Hematopoietic multipotent progenitor cell treated with erythropoietin and hydrocortisone succinate and interleukin-3 and kit ligand, for 17 days (in vitro differentiated cells): ENCODE measurements around the gene NEB.

Experiments used
- DNase-seq: peaks from one replicate; pipeline ENCODE4 v3.0.0-alpha.2; 2015; ENCODE audit warnings: low spot score

The NEB gene

DNA sequence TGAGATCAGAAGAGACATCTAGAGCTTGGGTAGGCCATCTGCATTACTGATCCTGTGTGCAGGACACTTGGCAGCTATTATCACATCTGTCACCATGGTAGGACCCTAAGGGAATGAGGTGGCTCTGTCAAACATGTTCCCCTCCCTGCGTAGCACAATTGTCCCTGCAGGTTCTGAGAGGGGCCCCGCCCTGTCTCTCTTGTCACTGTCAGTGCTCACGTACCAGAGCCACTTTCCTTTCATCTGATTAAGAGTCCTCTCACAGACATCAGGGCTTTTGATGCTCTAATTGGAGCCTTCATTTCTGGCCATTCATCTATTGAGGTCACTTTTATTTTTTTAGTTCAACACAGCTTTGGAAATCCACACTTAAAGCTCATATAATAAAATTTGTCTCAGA lies 38.5 kb downstream of the NEB start:
- no peak for DNase-seq

DNA sequence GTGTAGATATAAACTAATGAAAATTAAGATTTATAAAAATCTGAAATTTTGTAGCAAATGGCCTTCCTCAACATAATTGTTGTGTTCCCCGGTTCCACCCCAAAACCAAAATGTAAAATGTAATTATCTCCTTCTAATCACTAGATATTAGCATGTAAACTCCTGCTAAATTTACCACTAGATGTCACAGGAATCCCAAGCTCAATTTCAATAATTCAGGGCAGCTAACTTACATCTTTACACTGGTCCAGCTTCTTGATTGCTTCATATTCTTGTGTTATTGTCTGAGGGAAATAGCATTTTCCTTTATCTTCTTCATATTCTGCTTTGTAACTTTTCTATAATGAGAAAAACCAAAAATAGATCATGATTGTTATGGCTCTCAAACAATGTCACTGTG lies 42.6 kb downstream of the NEB start:
- DNase-seq = no peak

DNA sequence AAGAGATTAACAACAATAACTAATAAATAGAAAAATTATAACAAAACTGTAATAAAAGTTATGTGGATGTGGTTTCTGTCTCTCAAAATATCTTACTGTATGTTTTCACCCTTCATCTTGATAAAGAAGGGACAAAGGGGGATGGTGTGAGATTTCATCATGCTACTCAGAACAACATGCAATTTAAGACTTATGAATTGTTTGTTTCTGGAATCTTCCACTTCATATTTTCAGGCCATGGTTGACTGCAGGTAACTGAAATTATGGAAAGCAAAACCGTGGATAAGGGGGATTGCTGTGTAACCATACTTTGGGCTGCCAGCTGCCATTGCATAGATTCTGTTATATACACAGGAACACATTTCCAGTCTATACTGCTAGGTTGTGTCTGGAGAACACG lies 45.6 kb downstream of the NEB start:
- DNase-seq = no peak

DNA sequence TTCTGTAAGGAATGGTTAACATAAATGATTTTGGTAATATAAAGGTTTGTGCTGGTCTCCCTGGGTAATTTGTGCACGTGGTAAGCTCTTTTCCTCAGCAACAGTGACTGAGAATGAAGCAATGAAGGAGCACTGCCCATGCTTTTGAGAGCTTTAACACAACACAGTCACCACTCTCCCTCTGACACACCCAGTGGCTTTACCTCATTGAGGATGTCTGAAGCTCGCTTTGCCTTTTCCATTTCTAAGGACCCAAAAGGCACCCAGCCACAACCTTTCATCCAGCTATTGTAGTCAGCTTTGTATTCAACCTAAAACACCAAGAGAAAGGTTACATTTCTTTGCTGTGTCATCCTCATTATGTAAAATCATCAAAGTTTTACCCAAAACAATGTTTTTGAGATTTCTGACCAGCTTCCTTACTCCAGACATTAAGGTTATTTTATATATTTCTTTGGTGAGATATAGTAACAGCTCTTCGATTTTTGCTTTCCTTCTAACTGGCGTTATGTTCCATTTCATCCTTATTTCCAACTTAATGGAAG lies 51.7 kb downstream of the NEB start:
- no peak for DNase-seq

DNA sequence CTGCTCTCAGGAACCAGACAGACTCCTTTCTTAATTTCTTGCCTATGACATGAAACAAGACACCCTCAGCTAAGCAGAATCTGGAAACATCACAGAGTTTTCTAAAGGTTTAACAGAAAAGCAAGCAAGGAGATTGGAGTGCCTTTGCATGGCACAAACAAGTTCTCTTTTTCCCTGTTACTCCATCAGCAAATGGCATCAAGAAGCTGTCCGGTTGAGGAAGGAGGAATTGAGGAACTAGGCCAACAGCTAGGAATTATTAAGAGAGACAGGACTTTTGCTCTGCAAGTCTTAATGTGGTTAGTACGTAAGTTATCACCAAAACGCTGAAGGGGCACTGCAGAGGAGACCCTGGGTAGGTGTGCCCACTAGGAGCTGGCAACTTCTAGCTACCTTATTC lies 53.2 kb downstream of the NEB start:
- DNase-seq = no peak

DNA sequence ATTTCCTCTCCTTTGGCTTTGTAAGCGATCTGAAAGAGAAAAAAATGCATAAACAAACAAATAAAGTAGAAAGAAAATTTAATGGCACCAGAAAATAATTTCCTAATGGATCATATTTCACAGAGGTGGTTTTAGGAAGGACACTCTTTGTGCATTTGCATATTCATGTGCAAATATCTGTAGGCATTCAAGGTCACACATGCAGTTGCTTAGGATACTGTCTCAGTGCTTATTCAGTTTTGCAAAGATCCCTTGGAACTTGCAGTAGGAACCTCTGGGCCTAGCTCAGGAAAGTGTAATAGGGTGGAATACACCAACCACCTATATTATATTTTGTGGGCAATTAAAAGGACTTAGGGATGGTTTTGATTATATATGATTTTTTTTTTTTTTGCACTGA lies 54.3 kb downstream of the NEB start:
- no peak for DNase-seq

DNA sequence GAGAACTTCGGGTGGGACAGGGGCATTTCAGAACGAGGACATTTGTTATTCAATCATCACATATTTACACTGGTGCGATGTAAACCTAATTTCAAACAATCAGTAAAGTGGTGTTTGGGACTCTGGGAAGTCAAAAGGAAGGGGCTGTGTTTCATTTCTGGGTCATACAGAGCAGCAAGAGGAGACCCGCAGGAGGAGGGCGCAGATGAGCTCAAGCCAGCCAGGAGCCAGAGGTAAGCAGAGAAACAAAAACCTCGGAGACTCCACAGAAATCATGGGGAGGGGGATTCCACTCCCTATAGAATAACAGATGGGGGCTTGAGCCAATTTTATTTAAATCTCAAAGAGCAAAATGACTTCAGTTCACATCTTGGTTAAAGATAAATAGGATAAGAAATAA lies 55.4 kb downstream of the NEB start:
- DNase-seq = no peak

DNA sequence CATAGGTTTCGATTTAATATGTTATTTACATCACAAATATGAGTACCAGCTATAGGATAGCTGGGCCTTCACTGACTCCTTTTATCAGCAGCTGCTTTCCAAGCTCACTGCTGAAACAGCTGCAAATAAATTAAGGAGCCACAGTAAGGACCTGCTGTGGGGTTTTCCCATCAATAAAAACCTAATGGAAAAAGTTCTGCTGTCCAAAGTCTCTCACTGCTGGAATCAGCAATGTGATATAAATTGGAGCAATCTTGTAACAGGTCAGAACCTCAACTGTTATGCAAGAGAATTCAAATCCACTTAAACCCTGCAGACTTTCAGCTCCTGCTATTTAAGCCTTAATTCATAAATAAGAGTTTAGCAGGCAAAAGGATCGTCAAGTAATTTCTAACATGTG lies 61.3 kb downstream of the NEB start:
- no peak for DNase-seq

DNA sequence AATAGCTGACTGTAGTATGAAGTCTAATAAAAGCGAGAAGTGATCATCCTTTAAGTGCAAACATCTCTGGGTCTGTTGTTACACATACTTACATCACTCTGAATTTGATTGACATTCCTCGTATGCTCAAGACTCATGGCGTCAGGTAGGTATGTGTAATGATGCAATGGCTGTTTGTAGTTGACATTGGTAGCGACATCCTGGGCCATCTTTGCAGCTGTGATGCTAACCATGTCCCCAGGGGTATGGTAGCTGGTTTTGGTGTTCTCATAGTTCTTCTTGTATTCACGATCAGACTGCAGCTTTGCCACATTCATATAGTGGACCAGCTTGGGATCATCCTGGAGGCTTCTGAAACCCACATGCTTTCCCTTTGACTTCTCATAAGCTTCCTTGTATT lies 62.0 kb downstream of the NEB start:
- no peak for DNase-seq

DNA sequence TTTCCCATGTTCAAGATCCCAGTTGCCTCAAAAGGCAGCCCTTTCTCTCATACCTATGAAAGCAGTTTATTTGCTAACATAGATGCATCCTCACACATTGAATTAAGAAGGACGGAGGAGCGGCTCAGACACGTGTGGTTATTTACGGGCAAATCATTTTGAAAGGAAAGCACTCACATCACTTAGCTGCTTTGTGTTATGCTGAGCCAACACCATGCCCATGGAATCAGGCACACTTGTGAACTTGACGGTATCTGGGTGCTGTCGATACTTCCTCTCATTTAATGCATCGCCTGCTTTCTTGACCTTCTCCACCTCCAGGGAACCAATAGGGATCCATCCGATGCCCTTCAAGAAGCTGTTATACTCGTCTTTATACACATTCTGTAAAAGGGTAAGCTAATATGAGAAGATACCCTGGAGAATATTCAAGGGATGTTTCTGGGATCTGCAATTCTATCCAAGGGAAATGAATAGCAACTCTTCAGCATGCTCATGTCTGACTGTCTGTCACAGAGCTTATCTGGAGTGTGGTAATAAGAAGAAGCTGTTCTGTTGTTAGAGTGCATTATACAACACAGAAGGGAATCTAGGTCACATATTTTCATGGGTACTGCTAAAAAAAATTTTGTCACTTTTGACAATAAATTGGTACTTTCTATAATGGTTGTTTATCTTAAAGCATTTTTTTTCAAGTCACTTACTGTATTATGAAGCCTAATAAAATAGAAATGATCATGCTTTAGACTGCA lies 63.3 kb downstream of the NEB start:
- DNase-seq = no peak

DNA sequence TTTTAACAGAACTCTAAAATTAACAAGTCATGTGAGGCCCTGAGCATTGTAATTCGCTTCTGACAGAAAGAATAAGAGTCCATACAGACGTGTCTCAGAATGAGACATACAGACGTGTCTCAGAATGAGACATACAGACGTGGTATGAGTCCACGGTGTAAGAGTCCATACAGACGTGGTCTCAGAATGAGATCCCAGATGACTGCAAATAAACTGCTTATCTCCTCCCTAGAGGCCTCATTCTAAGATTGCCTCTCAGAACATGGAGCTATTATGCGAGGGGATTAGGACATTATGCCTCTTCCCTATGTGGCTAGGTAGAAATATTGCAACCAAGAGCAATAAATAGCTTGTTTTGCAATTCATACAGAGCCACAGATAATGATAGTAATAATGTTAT lies 63.9 kb downstream of the NEB start:
- DNase-seq = no peak

DNA sequence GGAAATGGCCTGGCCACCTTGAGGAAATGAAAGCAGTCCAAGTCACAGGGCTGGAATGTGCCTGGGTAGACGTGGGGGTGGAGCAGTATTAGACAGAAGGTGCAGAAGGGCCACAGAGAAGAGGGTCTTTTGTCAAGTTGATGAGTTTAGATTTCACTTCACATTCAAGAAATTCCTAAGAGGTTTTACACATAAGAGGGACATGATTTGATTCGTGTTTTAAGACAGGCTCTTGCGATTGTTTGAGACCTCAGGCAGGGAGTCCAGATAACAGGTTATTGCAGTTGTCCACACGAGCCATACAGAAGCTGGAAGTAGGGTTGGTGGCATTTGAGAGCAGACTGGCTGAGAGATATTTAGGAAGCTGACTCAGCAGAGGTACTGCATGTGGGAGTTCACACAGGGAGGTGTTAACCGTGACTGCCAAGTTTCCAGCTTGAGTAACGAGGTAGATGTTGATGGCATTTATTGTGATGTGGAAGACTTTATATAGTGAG lies 64.6 kb downstream of the NEB start:
- no peak for DNase-seq

DNA sequence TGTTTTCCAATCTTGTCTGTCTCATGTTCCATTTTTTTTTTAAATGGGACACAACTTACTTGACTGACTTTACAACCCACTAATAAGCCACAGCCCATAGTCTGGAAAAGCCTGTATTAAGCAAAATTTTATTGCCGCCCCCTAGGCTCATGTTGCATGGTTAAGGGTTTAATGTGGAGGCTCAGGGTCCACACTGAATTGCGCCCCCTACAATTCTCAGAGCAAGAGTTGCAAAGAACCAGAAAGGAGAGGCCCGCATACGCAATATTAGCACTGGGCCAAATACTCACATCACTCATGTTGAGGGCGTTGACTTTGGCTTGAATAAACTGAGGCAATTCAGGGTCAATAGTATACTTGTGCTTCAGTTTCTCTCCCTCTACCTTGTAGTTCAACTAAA lies 65.5 kb downstream of the NEB start:
- no peak for DNase-seq

DNA sequence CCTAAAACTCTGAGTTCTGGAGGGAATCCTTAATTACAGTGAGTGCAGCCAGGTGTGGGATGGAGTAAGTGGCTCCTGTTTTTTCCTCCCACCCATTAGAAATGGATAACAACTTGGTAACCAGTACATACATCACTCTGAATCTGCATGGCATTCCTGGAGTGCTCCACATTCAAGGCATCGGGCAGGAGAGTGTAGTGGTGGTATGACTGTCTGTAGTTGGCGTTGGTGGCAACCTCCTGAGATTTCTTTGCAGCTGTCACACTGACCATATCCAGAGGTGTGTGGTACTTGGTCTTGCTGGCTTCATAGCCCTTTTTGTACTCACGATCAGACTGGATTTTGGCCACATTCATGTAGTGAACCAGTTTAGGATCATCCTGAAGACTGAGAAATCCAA lies 68.3 kb downstream of the NEB start:
- DNase-seq = no peak

DNA sequence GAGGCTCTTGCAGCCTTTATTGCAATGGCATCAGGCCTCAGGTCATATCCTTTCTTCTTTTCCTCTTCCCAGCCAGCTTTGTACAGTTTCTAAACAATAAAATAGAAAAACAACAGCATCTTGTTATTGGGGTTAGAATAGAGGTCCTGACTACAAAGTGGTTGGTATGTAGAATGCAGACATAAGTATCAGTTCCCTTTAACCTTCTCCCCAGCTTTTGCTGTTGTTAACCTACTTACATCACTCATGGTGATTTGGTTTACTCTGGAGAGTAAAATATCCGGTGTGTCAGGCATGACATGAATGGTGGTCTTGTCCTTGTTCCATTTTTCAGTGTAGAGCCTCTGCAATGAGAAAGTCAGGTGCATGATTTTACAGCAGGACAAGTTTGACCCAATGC lies 69.8 kb downstream of the NEB start:
- no peak for DNase-seq

DNA sequence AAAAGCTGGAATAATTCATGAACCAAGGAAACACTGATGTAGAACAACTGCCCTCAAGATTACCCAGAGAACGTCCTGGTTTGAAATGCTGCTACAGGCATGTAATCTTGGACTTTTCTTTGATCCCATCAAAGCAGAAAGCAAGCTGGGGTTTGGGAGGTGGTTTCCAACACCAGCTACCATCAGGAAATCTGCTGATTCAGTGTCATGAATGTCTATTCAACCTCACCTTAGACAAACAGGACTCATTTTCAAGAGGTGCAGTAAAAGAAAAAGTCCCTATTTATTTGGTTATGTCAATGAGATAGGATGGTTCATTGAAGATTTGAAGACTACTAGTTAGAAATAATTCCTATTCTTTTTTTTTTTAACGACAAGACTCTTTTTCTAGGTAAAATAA lies 72.7 kb downstream of the NEB start:
- no peak for DNase-seq

DNA sequence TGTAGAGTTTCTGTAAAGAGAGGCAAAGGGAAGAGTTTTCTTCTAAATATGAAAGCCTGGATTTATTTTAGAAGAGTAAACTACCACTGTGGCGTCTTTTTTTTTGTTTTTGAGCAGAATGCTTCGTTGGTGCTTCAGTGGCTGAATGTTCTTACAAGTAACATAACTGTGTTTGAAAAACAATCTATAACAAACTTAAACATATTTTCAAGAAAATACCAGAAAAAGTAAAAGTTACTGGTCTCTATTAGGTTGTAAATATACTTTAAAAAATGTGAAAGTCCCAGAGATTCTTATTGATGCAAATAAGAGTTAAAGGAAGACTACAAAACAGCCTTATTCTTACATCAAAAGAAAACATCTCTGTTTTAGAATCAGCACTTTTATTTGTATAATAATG lies 76.2 kb downstream of the NEB start:
- no peak for DNase-seq

DNA sequence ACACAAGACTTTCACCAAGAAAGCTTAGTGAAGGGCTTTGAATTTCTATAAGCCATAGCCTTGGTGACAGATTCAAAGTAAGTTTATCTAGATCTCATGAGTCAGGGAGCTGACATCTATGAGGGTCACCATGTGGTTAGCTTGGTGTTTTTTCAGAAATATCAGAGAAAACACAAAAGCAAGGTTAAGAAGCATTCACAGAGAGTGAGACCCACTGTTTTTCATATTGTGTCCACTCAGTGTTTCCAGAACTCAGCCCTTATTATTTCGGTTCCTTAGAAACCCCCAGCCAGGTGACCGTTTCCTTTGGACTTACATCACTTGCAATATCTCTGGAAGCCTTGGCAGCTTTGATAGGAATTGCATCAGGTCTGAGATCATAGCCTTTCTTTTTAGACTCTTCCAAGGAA lies 76.6 kb downstream of the NEB start:
- no peak for DNase-seq

DNA sequence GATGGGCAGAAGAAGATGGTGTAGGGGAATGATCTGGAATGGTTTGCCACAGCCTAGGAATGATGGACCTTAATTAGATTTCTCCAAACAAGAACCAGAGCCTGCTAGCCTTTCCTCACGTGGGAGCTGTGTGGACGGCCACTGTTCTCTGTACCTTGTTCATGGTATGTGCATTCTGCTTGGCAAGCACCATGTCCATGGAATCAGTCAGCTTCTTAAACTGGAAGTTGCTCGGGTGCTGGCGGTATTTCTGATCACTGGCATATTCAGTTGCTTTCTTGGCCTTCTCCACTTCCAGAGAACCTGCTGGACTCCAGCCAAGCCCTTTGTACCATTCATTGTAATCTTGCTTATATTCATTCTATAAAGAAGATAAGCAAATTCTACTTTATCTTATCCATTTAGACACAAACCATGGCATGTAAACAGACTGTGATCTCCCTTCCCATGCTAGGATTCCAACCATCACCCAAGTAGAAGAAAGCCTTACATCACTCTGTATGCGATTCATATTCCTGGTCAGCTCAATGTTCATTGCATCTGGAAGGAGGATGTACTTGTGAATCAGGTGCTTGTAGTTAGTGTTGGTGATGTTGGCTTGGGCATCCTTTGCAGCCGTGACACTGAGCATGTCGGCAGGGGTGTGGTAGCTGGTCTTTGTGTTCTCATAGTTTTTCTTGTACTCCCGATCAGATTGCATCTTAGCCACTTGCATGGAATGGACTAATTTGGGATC lies 78.4 kb downstream of the NEB start:
- no peak for DNase-seq

DNA sequence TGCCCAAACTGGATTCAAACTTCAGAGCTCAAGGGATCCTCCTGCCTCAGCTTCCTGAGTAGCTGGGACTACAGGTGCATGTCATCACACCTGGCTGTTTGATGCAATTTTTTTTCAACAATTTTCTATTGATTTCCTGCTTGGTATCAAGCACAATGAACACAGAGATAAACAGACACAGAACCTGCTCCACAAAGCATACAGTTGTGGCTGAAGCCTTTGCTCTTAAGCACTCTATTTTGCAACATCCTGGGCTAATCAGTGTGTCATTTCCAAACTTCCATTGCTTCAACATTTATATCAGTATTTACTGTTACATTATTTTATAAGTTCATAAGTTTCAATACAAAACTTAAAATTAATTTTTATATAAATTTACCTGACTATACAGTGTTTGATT lies 79.4 kb downstream of the NEB start:
- no peak for DNase-seq

DNA sequence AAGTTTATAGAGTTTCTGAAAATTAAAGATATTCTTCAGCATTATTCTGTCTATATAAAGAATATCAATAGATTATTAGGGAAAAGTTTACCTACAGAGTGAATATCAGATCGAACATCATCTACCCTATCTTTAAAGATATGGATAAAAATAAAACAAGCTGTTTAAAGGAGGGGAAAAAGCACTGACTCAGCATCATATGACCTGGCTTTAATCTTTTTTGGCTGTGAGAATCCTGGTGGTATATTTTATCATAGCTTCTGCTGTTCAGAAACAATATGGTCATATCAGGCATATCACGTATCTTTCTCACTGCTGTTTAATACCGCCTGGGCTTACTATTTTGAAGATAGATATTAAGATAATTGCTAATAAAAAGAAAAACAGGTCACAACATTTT lies 80.2 kb downstream of the NEB start:
- no peak for DNase-seq

DNA sequence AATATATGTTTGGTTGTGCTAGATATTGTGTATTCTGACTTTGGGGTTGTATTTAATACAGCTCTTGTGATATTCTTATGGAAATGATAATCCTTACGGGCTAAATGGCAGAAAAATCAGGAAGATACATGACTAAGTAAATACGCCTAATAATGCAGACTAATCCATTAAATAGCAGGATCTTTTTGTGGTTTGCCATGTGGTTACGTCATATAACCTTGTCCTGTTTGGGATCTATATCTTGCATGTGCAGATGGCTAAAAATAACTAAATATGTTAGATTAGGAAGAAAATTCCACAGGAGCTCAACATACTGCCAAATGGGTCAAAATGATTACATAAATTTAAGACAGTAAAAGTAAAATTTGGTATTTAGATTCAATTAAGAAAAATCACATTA lies 83.0 kb downstream of the NEB start:
- no peak for DNase-seq

DNA sequence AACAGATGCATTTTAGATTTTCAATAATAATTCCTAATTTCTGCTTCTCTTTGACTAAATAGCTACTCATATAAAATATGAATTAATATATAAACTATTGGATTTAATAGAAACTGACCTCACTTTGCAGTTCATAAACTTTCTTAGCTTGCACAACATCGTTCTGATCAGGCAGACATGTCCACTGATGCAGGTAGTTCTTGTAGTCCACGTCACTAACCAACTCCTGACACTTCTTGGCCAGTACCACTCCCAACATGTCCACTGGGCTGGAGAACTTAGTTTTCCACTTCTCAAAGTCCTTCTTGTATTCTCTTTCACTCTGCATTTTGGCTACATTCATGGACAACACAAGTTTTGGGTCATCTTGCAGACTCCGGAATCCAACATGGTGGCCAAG lies 83.8 kb downstream of the NEB start:
- no peak for DNase-seq

DNA sequence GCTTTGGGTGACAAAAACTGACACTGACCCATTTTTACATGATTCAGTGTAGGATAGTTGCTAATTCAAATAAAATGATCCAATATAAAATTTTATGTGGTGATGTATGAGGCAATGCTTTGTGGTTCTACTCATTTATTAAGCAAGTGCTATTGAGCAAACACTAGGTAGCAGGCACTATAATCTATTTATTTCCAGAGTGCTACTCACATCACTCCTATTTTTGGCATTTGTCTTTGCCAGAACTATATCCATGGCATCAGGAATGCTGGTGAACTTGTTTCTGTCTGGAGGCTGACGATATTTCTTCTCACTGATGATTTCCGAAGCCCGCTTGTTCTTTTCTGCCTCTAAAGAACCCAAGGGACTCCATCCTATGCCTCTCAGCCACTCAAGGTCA lies 84.3 kb downstream of the NEB start:
- no peak for DNase-seq
